GM19351 (cell line): ENCODE data around the gene IRX2.

ENCODE experiments used
- ATAC-seq: cut with Tn5 transposase; IDR thresholded peaks from one replicate; pipeline ENCODE4 v1.9.1; 2021; ENCODE audit warnings: mild to moderate bottlenecking, moderate library complexity; ENCODE audit not compliant: unreplicated experiment

IRX2 gene

GRCh38 chr5:2756211-2757152 lies 5.0 kb upstream of the IRX2 start:
- no peak for ATAC-seq

DNA sequence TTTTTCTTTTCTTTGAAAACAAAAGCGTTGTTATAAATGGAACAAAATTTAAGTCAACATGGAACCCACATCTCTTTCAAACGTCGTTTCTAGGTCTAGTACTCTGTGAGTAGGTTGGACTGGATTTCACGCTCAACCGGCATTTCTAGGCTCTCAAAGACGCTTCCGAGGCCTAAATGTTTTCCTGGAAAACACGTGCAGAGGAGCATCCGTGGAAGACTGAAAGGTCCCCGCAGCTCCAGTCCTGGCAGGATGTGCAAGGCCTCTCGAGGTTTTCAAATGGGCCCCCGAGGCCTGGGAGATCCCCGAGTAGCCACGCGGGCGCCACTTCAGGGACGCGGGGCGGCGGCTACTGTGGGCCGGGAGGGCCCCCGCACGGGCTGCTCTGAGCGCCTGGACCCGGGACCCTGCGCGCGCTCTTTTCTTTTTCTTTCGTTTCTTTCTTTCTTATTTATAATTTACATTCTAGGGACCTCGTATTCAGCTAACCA lies 4.2 kb upstream of the IRX2 start:
- no peak for ATAC-seq

DNA sequence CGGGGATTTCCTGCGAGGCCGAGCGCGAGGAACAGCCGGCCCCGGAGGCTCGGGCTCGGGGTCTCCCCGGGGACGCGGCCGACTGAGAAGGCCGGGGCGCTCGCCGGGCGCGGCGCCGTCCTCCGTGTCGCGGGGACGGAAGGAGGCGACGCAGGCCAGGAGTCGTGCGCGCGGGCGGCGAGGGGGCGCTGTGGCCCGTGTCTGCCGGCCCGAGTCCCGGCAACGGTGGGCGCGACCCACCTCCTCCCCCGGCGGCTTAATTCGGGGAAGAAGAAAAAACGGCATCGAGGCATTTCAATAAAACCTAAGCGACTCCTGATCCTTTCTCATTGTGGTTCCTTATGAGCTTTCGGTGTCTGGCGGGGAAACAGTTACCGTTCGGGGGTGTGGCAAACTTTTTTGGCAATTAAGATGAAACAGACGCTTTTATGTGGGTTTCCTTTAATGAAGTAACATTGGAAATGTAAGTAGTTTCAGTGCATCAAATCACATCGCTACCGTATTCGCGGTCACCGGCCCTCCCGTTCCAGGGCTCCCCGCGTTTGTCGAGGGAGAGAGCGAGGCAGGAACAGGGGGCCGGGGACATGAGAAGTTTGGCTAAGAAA lies 3.7 kb upstream of the IRX2 start:
- no peak for ATAC-seq

DNA sequence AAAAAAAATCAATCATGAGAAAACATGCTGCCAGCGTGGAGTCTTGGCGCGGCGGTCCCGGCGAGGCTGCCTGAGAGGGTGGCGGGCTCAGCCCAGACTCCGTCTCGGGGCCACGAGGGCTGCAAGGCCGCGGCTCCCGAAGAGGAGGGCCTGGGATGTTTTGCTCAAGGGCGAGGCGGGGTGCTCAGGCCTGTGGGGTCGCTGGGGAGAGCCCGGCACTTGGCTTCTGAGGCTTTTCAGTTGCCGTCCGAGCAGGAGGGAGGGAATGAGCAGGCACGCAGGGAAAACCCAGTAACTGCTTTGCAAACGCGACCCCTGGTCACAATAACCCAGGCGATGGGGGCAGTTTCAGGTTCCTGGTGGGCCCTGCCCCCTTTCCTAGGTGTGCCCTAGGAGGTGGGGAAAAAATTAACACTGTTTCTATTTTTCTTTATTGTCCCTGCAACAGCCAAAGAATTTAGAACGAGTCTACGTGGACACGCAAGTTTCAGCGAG lies 3.2 kb upstream of the IRX2 start:
- no peak for ATAC-seq

DNA sequence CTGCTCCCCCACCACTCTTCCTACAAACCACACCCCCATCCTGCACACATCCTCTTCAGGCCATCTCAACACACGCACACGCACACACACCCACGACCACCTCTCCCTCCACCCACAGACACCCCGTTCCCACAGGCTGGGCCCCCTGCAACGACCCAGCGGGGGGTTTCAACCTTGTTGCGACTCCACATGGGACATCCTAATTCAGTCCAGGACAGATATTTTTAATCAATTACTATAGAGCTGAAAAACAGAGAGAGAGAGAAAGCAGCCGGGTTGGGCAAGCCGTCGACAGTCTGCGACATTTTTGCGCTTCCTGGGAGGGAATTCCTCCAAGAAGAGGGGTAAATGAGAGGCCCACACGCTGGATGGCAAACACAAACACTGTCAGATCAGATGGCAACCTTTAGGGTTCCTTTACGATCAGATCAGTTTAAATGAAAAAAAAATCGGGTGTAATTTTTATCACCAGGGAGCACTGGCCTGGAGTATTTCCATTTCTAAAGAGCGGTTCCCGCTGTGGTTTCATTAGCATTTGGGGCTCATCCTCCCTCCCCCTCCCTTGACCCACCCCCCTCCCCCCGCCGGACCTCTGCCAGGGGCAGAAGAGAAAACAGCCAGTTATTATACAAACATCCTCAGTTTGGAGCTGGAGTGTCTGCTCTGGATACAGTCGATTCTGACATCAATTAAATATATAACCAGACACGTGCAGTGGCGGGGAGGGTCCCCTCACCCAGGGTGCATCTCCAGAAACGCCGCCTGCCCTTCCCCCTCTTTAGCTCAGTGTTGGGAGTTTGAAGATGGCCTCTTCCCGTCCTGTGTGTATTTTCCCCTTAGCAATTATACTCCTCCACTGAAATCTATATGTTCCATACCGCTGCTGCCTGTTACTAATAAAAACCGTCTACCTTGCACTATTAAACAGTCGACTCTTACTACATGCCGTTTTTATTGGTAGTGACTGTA lies 2.3 kb upstream of the IRX2 start:
- ATAC-seq: no peak

GRCh38 chr5:2752821-2753439 lies 1.5 kb upstream of the IRX2 start:
- ATAC-seq: no peak

DNA sequence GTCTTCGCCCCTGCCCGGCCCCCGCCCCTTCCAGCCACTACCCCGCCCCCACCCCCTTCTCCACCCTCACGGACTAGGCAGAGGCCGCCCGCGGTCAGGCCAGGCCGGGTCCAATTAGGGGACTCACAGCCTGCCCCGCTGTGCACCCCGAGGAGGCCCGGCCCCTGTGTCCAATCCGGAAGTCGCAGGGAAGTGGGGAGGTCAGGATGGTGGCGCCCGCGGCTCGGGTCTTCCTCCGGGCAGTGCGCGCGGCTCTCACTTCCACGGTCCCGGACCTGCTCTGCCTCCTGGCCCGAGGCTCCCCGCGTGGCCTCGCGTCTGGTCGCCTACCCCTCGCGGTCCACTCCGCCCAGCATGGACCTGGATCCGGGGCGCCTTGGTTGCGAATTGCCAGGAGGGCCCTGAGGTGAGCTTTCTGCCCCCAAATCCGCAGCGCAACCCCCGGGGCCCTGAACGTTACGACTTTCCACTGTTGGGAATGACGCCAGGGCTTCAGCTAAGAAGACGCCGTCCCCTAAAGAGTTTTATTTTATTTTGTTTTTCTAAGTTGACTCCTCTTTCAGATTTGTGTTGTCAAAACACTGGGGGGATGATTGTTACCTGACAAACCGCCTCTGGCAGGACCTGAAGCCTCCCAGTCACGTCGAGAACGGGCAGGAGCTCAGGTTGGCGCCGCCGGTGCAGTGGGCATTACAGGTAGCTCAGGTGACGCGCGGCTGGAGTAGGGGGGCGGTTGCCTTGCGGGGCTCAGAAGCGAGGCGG lies 763 bp upstream of the IRX2 start:
- no peak for ATAC-seq

- no peak for ATAC-seq
Measured at GRCh38 chr5:2750758-2751464, 566 bp downstream of the IRX2 start.

- no peak for ATAC-seq
Measured at GRCh38 chr5:2750026-2750757, 1.3 kb downstream of the IRX2 start.

- no peak for ATAC-seq
Measured at GRCh38 chr5:2749514-2750025, 1.9 kb downstream of the IRX2 start.

- no peak for ATAC-seq
Measured at GRCh38 chr5:2748861-2749513, 2.5 kb downstream of the IRX2 start.

DNA sequence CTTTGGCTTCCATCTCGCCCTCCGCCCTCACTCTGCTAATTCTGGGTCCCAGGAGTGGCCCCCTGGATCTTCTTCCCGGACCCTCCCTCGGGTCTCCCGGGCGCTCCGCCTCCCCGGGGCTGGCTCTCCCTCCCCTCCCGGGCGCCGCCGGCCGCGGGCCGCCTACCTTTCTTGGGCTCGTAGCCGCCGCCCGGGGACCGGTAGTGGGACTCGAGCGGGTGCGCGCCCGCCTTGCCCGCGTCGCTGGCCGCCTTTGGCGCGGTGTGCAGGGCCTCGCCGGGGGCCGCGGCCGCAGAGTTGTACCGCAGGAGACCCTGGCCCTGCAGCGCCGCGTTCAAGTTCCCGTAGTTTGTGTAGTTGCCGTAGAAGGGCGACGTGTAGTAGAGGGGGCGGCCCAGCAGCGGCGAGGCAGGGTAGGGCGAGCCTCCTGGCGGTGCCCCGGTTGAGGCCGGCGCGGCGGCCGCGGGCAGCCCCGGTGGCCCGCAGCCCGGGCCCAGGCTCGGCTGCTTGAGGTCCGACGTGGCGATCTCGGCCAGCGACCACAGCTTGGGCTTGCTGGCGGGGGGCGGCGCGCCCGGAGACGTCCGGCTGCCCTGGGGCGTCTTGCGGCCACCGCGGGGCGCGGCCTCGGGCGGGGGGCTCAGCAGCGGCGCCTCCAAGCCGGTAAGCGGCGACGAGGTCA lies 3.2 kb downstream of the IRX2 start:
- no peak for ATAC-seq

DNA sequence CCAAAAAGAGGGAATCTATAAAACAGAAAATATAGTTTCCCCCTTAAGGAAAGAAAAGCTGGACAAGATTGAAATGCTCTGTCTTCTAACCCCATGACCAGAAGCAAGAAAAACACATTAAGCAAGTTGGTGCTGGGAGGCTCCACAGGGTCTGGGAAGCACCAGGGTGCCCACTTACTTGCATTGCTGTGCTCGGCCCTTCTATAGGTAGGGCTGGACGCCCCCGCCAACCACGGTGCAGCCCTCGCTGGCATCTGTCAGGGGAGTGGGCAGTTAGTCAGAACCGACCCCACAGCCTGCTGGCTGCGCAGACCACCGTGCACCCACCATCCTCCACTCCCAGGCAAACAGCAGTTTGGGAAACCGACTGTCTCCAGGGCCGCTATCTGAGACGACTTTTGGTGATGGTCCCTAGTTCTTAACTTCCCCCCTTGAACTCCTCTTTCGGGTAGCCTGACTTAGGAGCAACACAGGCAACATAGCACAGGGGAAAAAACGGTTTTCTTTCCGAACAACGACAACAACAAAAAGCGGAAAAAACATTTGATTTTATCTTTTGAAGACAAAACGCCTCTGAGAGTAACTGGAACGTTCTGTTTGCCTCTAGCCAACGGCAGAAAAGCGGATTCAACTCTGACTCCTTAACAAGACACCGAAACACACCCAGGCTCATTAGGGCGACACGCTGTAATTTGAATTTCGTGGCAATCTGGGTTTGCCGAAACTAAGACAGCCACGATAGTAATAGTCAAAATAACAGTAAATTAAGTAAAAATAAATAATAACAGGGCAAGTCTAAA lies 3.9 kb downstream of the IRX2 start:
- ATAC-seq: no peak

DNA sequence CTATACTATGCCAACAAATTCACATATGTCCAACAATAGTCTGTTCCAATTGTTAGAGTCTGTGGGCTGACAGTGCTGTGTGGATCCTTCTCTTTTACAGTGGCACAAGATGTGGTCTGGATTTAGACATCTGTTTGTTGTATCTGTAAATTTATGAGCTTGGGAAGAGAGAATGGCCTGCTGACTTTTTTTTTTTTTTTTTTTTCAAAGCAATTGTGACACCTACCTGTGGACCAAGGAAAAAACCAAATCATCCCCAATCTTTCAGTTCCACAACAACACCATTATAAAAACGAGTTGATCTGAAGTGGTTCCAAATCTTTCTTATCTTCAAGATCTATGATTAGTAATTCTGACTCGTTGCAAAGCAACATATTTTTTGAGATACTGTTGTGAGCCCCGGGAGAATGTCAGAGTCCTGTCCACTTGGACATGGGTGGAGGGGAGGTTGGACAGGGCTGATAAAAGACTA lies 4.9 kb downstream of the IRX2 start:
- no peak for ATAC-seq

DNA sequence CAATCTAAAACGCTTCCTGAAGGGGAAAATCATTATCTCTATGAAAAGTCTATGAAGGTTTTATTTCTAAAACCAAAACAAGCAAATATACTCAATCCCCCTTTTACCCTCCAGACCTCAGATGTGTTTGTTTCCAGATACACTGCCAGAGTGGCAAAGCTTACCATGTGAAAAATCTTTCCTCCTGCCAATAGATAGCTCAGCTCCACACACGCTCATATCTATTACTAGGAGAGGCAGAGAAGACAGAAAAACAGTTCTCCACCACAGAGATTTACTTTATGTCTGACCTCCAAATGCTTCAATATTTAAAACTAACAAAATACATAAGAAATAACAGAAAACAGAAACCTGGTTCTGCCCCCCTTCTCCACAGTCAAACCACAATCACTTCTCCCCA lies 7.0 kb downstream of the IRX2 start:
- no peak for ATAC-seq
